Upper lobe of left lung (tissue), 4 donors: ENCODE data around the gene UBE3B.

ENCODE experiments used
- CTCF ChIP-seq, 6 experiments: fragments of 450-650 bp in 4 of 6; fragments of 200-600 bp in 2 of 6; sonication (generic) in 2 of 6; IDR thresholded peaks; one replicate each; pipeline ENCODE4 v1.5.1; 2016 to 2019; ENCODE audit warnings: antibody characterized with exemption in 6 of 6
- POLR2A ChIP-seq, 4 donors: fragments of 450-650 bp; IDR thresholded peaks; one replicate each; pipeline ENCODE4 v1.5.1; 2016 to 2017; ENCODE audit warnings: antibody characterized with exemption in 4 of 4, mild to moderate bottlenecking in 2 of 4
- POLR2AphosphoS5 ChIP-seq, 2 donors: sonication (generic); formaldehyde crosslinking; IDR thresholded peaks; one replicate each; pipeline ENCODE4 v1.5.1; 2017; ENCODE audit warnings: antibody characterized with exemption in 2 of 2

DNA sequence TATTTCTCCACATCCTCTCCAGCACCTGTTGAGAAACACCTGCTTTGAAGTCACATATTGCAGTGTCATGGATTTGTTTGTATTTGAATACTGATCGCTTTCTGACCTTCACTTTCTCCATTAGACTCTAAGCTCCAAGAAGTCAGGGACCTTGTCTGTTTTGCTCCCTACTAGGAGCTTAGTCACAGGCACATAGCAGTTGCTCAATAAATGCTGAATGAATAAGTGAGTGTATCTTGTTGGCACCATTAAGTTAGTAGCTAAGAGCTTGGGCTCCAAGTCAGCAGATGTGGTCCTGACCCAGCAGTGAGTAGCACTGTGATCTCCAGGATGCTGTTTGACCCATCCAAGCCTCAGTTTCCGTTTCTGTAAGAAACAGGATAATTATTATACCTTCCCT is 106.3 kb downstream of the UBE3B start:
- no peak for TF ChIP-seq POLR2A (IDR thresholded peaks at IDR 0.05)
- no peak for TF ChIP-seq CTCF (IDR thresholded peaks at IDR 0.05)
- no peak for TF ChIP-seq POLR2AphosphoS5 (IDR thresholded peaks at IDR 0.05)
